ENCODE data around the gene CCR7. TPM values are rescaled to one million over a fixed set of nuclear protein-coding genes. Genes with fewer than 3 reads are reported as not detected.
A peak's percentile ranks its signal among the peaks of the same experiment; 100 is the strongest.
"Not testable (repeated sequence)": the region's sequence is repeated elsewhere in the genome, so short reads cannot be mapped to it uniquely, and the experiment has no call there.

CCR7 gene
- total and polyA plus RNA-seq, 10 donors: 29.0 to 79.1 (median 55.0) TPM

DNA sequence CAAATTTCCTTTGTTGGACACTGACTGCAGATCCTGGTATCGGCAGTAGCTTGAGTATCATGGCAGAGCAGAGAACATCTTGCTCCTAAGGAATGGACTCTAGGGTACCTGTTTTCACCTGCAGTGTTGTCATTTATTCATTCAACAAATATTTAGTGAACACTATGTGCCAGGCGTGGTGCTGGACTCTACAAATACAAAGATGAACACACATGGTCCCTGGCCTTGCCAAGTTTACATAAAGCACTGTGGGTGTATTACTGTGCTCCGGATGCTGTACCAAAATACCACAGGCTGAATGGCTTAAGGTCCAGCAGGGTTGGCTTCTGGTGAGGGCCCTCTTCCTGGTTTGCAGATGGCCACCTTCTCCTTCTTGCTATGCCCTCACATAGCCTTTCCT lies 14.2 kb upstream of the CCR7 start:
- intact Hi-C loops (cut with DNase I; ENCODE audit: low total_unique reads): no loop called here
- no peak overlapping the region for H3K27ac ChIP-seq
- H3K4me1 ChIP-seq: peaks cover 22 to 66% (median 37%) of the 10 kb centered on the region in 6 donors
- H3K27me3 ChIP-seq (replicated peaks in 1 of 7): no peaks in the 10 kb centered on the region
- no peak for DNase-seq
- TF ChIP-seq POLR2AphosphoS5 (IDR thresholded peaks at IDR 0.05) (no peak), POLR2A (IDR thresholded peaks at IDR 0.05) (no peak), CTCF (IDR thresholded peaks at IDR 0.05 in 8 of 11, conservative IDR thresholded peaks at IDR 0.05 in 3 of 11) (no peak)
- H3K9me3 ChIP-seq: peaks cover 0 to 16% (median 9%) of the 10 kb centered on the region in 8 donors
- no peak overlapping the region for H3K4me3 ChIP-seq
- H3K36me3 ChIP-seq: no peaks in the 10 kb centered on the region
- WGBS, 5 donors: 93 to 95% (median 93%) methylated on average over 3 of the region's 3 CpGs

- Histone ChIP-seq H3K4me1 (peaks cover 16 to 59% (median 33%) of the 10 kb centered on the region in 6 donors), H3K27ac (peak overlapping the region in 3 of 8 donors; percentile 20 to 57 (median 49)), H3K4me3 (peak overlapping the region in 1 of 8 donors; percentile 19), H3K9me3 (peaks cover 5 to 27% (median 21%) of the 10 kb centered on the region in 8 donors), H3K36me3 (no peaks in the 10 kb centered on the region), H3K27me3 (replicated peaks in 1 of 7) (no peaks in the 10 kb centered on the region)
- DNase-seq: no peak
- no peak for TF ChIP-seq CTCF (IDR thresholded peaks at IDR 0.05 in 8 of 11, conservative IDR thresholded peaks at IDR 0.05 in 3 of 11)
- TF ChIP-seq POLR2AphosphoS5 (IDR thresholded peaks at IDR 0.05): no peak
- no peak for TF ChIP-seq POLR2A (IDR thresholded peaks at IDR 0.05)
- intact Hi-C loops (cut with DNase I; ENCODE audit: low total_unique reads): no loop called here
- 54 to 78% (median 72%) methylated on average over 5 of the region's 5 CpGs for WGBS, 5 donors
These were observed 12.4 kb upstream of the CCR7 start for GRCh38 chr17:40577611-40578065.

- 47 to 72% (median 52%) methylated on average over 5 of the region's 5 CpGs for WGBS, 5 donors
- Histone ChIP-seq H3K27me3 (replicated peaks in 1 of 7) (no peaks in the 10 kb centered on the region), H3K27ac (peak overlapping the region in 2 of 8 donors; percentile 1 to 2), H3K36me3 (no peaks in the 10 kb centered on the region), H3K4me3 (no peak overlapping the region), H3K9me3 (peaks cover 5 to 37% (median 21%) of the 10 kb centered on the region in 8 donors), H3K4me1 (peaks cover 4 to 53% (median 22%) of the 10 kb centered on the region in 6 donors)
- TF ChIP-seq POLR2A (IDR thresholded peaks at IDR 0.05) (no peak), CTCF (IDR thresholded peaks at IDR 0.05 in 8 of 11, conservative IDR thresholded peaks at IDR 0.05 in 3 of 11) (no peak), POLR2AphosphoS5 (IDR thresholded peaks at IDR 0.05) (no peak)
- intact Hi-C loops (cut with DNase I; ENCODE audit: low total_unique reads): no loop called here
- DNase-seq: no peak
These were observed 11.0 kb upstream of the CCR7 start for GRCh38 chr17:40576113-40576740.

DNA sequence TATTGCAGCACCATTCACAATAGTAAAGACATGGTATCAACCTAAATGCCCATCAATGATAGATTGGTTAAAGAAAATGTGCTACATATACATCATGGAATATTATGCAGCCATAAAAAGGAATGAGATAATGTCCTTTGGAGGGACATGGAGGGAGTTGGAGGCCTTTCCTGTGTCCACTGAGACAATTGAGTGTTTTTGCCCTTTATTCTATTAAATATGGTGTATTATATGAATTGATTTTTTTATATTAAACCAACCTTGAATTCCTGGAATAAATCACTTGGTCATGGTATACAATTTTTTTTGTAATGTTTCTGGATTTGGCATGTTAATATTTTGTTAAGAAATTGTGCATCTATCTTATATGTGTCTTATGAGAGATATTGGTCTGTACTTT lies 9.0 kb upstream of the CCR7 start:
- peaks cover 5 to 37% (median 21%) of the 10 kb centered on the region in 8 donors for H3K9me3 ChIP-seq
- no peak overlapping the region for H3K4me3 ChIP-seq
- no peaks in the 10 kb centered on the region for H3K27me3 ChIP-seq (replicated peaks in 1 of 7)
- no peak for DNase-seq
- H3K4me1 ChIP-seq: peaks cover 0 to 42% (median 17%) of the 10 kb centered on the region in 6 donors
- H3K27ac ChIP-seq: no peak overlapping the region
- intact Hi-C loops (cut with DNase I; ENCODE audit: low total_unique reads): no loop called here
- H3K36me3 ChIP-seq: no peaks in the 10 kb centered on the region
- TF ChIP-seq CTCF (IDR thresholded peaks at IDR 0.05 in 8 of 11, conservative IDR thresholded peaks at IDR 0.05 in 3 of 11) (no peak), POLR2A (IDR thresholded peaks at IDR 0.05) (no peak), POLR2AphosphoS5 (IDR thresholded peaks at IDR 0.05) (no peak)

GRCh38 chr17:40572245-40572993 lies 7.1 kb upstream of the CCR7 start:
- H3K4me3 ChIP-seq; H3K27me3 ChIP-seq (replicated peaks in 1 of 7); intact Hi-C loops (cut with DNase I; ENCODE audit: low total_unique reads); DNase-seq; H3K36me3 ChIP-seq: not testable (repeated sequence)
- WGBS, 5 donors: 60 to 77% (median 74%) methylated on average over 3 of the region's 3 CpGs
- Histone ChIP-seq H3K27ac (peak overlapping the region in 5 of 8 donors; percentile 17 to 39 (median 38)), H3K4me1 (peaks cover 0 to 36% (median 11%) of the 10 kb centered on the region in 6 donors), H3K9me3 (peaks cover 5 to 43% (median 22%) of the 10 kb centered on the region in 8 donors)

All from spleen (tissue), 11 donors.